GM19328 (cell line): Measurements from ENCODE around the gene C11orf54.

Experiments used
- ATAC-seq: cut with Tn5 transposase; IDR thresholded peaks from one replicate; pipeline ENCODE4 v1.9.1; 2021; ENCODE audit warnings: mild to moderate bottlenecking, moderate library complexity; ENCODE audit not compliant: unreplicated experiment

The C11orf54 gene

DNA sequence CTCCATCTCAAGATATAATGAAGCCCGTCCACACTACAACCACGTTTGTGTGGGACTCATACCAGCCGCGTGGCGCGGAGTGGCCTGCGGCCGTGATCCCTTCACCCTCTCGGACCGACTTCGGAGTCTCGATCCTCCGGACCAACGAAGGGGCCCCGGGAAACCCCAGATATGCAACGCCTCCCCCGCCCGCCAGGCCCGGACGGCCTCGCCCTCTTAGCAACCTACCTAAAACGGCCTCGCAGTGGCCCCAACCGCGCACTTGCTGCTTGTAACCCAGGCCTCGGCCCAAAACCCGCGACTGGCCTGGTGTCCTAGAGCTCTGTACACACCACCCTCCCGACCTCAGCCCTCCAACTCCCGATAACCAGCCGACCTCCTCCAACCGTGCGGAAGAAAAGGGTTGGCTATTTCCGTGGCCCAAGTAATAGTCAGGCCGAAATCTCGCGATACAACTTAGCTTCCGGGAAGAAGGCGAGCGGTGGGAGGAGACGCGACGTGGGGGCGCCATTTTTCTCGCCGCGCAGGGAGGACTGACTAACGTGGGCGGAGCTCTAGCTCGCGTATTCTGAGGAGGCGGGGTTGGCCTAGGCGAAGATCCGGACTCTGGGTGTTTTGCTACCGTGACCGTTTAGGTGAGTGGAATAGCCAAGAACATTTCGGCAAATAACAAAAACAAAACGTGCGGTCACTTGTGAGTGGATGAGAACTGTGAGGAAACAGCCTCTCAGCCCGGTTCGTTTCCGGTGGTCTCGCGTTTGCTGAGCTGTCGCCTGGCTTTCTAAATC, at the start of gene C11orf54, which contains the start of gene TAF1D:
Gene C11orf54 (plus strand): TSS at position 579 of the 788 bp plus-strand sequence. CDS start 5,722 bp downstream, outside the sequence.
Gene TAF1D (minus strand): TSS at position 402 of the 788 bp plus-strand sequence. CDS start 2,191 bp downstream, outside the sequence.
- peak; percentile 87 for ATAC-seq

DNA sequence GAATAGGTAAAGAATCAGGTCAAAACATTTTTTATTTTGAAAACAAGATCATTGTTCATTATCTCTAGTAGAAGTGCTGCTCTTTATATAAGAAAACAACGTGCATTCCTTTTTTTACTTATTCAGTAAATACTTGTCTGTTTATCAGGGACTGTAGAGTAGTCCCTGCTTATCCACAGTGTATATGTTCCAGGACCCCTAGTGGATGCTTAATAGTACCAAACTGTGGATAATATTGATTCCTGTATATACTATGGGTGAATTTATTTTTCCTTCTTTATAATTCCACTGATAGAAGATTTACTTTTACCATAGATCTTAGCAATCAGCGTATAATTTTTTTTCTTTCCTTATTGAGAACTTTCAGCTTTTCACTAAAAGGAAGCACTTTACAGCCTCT, 47.4 kb upstream of the C11orf54 start:
- no peak for ATAC-seq

DNA sequence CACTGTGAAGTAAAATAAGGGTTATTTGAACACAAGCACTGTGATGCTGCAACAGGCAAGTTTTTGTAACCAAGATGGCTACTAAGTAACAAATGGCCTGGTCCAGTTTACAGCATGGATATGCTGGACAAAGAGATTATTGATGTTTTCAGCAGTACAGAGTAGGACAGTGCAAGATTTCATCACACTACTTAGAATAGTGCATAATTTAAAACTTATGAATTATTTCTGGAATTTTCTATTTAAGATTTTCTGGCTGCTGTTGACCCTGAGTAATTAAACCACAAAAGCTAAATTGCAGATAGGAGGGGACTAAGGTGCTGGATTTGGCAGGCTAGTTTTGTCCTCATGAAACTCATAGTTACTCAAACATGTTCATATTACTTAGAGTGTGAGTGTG, 46.9 kb upstream of the C11orf54 start:
- ATAC-seq: no peak

DNA sequence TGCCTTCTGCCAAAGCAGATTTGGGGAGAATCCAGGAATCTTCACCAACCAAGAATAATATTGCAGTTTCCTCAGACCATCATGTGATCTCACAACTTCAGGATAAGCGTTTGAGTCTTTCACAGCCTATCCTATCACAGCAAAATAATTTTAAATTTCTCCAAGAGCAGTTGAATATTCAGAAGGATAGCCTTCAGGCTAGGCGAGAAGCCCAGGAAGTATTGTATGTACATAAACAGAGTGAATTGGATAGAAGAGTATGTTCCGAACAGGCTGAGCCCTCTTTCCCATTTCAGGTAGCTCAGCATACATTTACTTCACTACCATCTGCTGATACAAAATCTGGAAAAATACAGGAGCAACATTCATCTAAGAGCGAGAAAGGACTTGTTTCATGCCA, 43.9 kb upstream of the C11orf54 start:
- ATAC-seq: no peak

DNA sequence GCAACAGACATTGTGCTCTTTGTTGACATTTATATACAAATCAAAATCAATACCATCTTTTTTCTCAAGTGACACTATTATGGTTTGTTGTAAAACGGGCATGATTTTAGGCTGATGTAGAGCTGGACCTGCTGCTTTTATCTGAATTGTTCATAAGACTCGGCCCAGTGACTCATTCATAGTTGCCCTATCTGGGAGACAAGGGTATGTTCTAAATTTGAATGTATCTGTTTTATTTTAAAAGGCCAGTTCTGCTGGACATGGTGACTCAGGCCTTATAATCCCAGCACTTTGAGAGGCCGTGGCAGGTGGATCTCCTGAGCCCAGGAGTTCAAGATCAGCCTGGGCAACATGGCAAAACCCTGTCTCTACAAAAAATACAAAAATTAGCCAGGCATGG, 40.6 kb upstream of the C11orf54 start:
- ATAC-seq: no peak

DNA sequence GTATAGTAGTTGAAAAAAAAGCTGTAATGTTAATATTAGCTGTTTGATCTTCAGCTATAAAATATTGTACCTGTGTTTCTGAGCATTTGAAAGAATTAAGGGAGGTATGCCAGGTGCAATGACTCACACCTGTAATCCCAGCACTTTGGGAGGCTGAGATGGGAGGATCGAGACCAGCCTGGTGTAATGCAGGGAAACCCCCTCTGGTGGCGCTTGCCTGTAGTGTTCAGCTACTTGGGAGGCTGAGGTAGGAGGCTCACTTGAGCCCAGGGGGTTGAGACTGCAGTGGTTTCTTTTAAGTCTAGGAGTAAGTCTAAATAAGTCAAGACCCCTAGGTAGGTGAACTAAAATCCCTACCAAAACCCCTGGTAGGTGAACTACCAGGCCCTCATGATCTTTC, 37.2 kb upstream of the C11orf54 start:
- no peak for ATAC-seq

DNA sequence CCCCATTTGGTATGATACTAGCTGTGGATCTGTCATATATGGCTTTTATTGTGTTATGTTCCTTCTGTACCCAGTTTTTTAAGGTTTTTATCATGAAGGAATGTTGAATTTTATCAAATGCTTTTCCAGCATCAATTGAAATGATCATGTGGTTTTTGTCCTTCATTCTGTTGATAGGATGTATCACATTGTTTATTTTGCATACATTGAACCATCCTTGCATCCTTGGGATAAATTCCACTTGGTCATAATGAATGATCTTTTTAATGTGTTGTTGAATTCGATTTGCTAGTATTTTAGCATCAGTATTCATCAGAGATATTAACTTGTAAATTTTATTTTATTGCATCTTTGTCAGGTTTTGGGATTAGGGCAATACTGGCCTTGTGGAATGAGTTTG, 31.2 kb upstream of the C11orf54 start:
- no peak for ATAC-seq

DNA sequence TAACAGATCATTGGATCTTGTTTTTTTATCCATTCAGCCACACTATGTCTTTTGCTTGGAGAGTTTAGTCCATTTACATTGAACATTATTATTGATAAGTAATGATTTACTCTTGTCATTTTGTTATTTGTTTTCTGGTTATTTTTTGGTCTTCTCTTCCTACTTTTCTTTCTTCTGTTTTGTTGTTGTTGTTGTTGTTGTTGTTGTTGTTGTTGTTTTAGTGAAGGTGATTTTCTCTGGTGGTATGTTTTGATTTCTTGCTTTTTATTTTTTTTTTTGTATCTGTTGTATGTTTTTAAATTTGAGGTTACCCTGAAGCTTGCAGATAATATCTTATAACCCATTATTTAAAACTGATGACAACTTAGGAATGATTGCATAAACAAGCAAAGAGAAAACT, 28.8 kb upstream of the C11orf54 start:
- ATAC-seq: no peak

DNA sequence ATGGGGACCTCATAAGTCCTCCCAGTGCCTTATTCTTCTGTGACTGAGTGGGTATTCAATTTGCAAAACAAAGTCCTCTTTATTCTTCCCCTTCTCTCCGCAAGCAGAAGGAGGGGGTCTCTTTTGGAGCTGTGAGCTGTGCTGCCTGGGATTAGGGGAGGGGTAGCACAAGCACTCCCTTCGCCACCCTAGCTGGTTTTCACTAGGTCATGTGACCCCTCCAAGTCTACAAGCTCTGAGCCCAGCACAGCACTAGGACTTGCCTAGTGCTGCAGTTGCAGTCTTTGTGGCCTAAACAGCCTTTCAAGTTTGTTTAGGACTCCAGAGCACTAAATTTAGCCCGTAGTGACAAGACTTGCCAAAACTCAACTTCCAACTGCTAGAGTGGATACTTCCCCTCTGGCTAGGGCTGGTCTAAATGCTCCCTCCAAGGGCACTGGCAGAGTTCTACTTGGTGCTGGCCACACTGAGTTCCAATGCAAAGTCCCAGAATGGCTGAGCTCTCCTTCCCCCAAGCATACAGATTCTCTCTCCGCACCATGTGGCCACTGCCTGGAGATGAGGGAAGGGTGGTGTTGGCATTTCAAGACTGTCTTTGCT, 25.6 kb upstream of the C11orf54 start:
- ATAC-seq: no peak

DNA sequence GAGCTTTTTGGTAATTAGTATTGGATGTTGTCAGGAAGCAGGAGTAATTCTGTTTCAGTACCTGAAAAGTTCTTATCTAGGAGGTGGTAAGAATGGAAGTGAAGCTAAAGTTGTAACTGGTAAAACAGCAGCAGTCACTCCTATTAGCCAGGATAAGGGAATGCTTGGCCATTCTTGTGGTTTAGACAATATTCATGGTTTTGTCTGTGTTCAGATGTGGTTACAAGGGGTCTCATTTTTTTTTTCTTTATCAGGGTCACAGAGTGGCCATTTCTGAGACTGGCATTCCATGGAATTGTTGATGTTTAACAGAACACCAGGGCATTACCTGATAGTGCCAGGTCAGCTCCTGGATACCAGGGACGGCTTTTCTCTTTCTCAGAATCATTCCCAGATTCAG, 24.0 kb upstream of the C11orf54 start:
- no peak for ATAC-seq

DNA sequence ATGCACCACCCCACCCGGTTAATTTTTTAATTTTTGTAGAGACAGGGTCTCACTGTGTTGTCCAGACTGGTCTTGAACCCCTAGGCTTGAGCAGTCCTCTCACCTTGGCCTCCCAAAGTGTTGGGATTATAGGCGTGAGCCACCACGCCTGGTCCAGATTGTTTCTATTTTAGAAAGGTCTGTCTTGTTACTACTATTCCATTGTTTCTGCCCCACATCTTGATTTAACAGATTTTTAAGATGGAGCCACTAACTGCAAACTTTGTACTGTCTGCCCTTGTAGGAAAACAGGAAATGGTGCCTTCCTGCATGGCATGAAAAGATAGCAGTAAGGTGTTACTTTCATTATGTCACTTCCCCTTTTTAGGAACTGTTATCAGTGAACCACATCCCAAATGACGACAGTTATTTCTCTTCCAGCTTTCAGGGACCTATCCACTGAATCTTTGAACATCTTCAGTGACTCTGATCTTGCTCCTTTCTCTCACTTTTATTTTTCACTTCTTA, 23.4 kb upstream of the C11orf54 start:
- peak; percentile 76 for ATAC-seq

DNA sequence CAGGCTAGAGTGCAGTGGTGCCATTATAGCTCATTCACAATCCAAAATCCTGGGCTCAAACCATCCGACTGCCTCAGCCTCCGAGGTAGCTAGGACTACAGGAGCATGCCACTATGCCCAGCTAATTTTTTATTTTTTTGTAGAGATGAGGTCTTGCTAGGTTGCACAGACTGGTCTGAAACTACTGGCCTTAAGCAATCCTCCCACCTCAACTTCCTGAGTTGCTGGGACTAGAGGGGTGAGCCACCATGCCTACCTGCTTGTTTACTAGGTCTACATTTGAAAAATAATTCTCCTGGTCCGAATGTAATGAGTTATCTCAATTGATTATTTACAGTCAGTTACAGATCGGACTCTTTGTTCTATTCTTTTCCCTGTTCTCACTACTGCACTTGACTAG, 22.2 kb upstream of the C11orf54 start:
- no peak for ATAC-seq

DNA sequence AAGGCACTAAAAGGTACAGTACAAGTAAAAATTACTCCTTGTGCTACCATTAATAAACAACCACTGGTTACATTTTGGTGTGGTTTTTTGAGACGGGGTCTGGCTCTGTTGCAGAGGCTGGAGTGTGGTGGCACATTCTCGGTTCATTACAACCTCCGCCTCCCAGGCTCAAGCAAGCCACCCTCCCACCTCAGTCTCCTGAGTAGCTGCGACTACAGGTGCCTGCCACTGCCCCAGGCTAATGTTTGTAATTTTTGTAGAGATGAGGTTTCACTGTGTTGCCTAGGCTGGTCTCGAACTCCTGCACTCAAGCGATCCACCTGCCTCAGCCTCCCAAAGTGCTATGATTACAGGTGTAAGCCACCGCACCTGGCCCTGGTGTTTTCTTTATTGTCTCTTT, 20.9 kb upstream of the C11orf54 start:
- ATAC-seq: no peak

DNA sequence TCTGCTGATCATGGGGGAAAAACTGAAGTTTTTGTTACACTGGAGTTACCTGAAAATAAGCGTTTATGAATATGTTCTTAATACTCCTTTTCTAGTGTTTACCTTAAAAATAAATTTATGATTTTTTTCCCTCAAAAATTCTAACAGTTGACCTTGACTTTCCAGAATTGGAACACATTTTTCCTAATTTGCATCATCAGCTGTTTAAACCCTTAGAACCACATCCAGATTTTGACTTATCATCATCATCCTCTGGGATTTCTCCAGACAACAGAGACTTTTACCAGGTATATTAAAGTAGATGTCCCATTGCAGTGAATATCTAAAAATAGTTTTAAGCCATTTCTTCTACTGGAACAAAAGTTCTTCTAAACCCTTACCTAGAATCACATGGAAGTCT, 17.4 kb upstream of the C11orf54 start:
- no peak for ATAC-seq

DNA sequence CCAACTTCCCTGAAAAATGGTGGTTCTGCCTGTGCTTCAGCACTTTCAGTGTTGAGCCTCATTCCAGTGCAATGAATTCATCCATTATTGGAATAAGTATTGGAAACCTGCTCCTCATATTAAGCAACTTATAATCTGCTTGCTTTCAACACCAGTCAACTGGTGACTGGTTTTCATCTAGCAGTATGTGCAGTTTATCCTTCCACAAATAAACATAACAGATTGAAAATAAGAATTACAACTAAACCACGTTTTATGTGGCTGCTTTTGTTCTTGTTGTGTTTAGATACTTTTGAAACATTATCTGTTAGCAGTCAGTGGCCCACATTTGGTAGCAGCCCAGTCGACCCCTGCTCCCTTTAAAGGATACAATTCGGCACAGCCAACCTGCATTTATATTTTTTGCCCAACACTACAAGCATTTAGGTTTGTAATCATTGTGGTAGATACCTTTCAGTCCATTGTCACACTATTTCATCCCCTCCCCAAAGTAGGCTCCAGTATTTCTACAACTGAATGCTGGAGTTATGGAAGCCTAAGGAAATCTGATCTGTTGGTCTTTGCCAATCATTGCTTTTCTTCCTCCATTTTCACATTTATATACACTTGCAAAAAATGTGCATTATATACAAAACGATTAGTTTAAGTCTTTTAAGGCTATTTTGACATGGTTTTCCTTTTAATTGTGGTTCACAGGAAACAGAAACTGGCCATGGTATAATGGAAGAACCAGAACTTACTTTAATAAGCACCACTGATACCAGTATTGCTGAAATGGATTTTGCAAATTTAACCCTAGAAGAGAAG, 13.3 kb upstream of the C11orf54 start:
- no peak for ATAC-seq

DNA sequence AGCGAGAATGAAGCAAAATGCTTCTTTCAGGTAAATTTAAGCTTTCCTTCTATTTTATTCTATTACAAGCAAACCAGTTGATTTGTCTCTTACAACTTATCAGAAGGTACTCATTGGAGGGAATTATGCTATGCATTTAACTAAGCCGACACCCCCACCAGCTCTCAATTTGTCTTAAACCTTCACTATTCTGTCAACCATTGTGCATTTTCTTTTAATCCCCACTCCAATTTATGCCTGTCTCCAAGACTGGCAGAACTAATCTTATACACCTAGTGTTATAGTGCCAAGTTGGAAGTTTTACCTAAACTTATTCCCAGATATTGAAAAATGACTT, 12.7 kb upstream of the C11orf54 start:
- ATAC-seq: no peak

DNA sequence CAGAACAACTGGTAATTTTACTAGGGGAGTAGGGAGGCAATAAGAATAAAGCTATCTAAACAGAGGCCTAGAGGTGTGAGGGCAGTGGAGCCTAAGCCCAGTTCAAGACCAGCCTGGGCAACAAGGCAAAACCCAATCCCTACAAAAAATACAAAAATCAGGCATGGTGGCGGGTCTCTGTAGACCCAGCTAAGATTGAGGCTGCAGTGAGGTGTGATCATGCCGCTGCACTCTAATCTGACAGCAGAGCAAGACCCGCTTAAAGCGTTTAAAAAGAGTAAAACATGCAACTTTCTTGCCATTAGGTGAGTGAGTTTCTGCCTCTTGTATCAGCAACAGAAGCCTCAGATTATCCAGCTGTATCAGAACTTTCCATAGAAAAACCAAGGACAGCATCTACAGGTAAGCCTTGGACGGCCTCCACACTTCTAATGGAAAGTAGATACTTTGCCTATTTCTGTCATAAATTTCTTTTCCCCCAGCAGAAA, 12.3 kb upstream of the C11orf54 start:
- ATAC-seq: no peak

DNA sequence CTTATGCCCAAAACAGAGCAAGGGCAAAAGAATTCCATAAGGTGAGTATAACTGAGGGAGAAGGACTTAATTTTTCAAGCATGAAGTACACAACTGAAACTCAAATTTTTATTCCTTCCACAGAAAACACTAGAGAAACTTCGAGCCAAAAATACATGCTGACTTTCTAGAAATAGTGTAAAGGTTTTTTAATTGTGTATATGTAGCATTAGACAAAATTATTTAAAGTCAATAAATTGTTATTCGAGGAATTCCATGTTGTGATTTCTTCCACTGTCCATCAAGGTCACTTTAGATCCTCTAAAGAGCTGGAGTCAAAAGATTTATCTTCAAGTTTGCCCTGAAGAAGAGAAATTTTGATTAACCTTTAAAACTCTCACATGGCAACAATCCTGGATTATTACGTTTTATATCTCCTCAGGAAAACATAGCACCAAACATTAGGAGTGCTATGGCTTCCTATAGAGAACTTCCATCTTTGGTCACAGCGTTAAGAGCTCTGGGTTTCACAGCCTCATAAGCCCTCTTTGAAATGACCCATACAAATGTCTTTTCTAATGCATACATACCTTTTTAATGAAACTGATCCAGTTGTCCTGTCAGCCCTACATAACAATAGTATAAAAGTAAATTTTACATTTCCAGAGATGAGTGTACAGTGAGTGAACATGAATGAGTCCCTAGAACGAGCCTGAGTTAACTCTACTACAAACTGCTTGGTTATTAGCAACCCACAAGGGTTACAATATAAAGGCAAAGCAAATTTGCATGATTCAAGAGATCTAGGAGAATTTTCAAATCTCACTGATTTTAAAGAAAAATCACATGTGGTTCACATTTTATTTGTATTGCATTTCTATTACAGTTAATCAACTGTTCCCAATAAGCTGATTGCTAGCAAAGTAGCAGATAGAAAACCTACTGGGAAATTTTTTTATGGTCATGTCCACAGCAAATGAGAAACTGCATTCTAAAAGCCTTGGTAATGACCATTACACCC, 11.1 kb upstream of the C11orf54 start:
- ATAC-seq: no peak

DNA sequence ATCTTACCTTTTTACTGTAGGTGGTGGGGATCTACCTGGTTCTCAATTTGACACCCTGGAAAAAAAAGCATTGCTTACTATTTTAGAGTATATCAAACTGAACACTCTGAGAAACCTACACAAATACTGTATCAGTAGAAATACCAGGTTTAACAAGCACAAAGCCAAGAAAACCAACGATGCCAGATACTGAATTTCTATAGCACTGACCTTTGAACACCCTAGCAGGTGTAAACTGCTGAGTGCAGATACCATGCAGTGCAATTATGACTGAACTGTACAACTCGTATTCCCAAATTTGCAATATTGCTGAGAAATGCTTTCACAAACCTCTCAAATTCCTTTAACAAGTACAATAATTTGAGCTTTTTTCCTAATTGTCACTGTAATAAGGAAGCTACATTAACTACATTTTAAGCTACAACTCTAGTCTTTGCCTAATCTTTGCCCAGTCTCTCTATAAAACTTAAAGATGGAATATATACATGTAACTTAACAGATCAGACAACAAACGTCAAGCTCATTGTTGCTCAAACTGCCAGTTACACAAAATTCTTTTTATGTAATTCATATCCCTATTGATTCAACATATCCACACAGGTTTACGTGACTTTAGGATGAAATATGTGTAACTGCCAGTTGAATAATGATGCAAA, 9.1 kb upstream of the C11orf54 start:
- no peak for ATAC-seq

DNA sequence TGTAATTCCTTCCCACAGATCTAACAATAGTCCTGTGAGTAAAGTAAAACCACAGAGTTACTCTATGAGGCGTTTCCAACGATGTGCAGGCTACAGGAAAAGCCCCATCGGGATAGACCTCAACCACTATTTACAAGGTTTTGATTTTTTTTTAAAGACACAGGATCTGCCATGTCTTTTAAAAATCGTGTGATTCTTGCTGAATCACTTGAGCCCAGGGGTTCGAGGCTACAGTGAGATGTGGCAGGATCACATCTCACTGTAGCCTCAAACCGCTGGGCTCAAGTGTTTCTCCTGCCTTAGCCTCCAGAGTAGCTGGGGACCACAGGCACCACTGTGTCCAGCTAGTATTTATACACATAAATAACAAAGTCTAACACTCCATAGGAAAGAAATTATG, 8.0 kb upstream of the C11orf54 start:
- ATAC-seq: no peak
